K562 (cell line): ENCODE measurements around the gene DUSP28. TPM values are rescaled to one million over a fixed set of nuclear protein-coding genes. Genes with fewer than 3 reads are reported as not detected.

ENCODE experiments used
- BRF1 ChIP-seq: IDR thresholded peaks from 3 replicates; pipeline ENCODE4 v1.6.1; 2011; ENCODE audit warnings: borderline replicate concordance, mild to moderate bottlenecking; ENCODE audit not compliant: insufficient read length; ENCODE audit errors: extremely low read depth
- E2F6 ChIP-seq, 2 experiments: IDR thresholded peaks; 2 replicates each; pipeline ENCODE4 v1.6.1; 2011; ENCODE audit warnings: borderline replicate concordance in 1 of 2, control low read depth in 1 of 2, low read depth in 1 of 2, low read length in 1 of 2, mild to moderate bottlenecking in 1 of 2, mixed read lengths in 1 of 2, moderate library complexity in 1 of 2; ENCODE audit not compliant: insufficient read depth in 1 of 2, insufficient read length in 1 of 2, poor library complexity in 1 of 2, severe bottlenecking in 1 of 2; ENCODE audit errors: extremely low read depth in 1 of 2
- FOXJ2 ChIP-seq: fragments of 200-800 bp; sonication (Bioruptor generic); IDR thresholded peaks from 2 replicates; pipeline ENCODE4 v1.6.1; 2016; ENCODE audit warnings: missing genetic modification characterization, missing compliant biosample characterization
- FOXM1 ChIP-seq, 2 experiments: fragments of 450-650 bp in 1 of 2; sonication (generic) in 1 of 2; formaldehyde crosslinking in 1 of 2; IDR thresholded peaks; 2 replicates each; pipeline versions ENCODE4 v1.6.1 to v1.9.0; 2017 to 2022; ENCODE audit warnings: low read depth in 2 of 2, mild to moderate bottlenecking in 2 of 2, missing genetic modification reagents in 1 of 2, moderate library complexity in 1 of 2
- HDAC8 ChIP-seq: fragments of 450-650 bp; IDR thresholded peaks from 2 replicates; pipeline ENCODE4 v1.6.1; 2016; ENCODE audit warnings: mild to moderate bottlenecking, missing genetic modification characterization, moderate library complexity, missing compliant biosample characterization
- HMG20B ChIP-seq: fragments of 250-450 bp; sonication (Bioruptor Pico); IDR thresholded peaks from 2 replicates; pipeline ENCODE4 v1.5.0; 2021; ENCODE audit warnings: mild to moderate bottlenecking
- NFE2 ChIP-seq: IDR thresholded peaks from 2 replicates; pipeline ENCODE4 v1.6.1; 2014; ENCODE audit warnings: antibody characterized with exemption, low read depth
- POLR2AphosphoS5 ChIP-seq: IDR thresholded peaks from 2 replicates; pipeline ENCODE4 v1.6.1; 2011; ENCODE audit warnings: mild to moderate bottlenecking, low read depth, low read length, moderate library complexity; ENCODE audit not compliant: control insufficient read depth, insufficient read depth
- RHOXF2B ChIP-seq: fragments of 250-450 bp; sonication (Bioruptor Pico); conservative IDR thresholded peaks from 2 replicates; pipeline ENCODE4 v1.5.1; 2021
- SAP30 ChIP-seq: fragments of 200-600 bp; sonication (generic); IDR thresholded peaks from 2 replicates; pipeline ENCODE4 v1.6.1; 2012; ENCODE audit warnings: borderline replicate concordance, low read depth, mild to moderate bottlenecking, moderate library complexity, low read length, control low read depth, inconsistent platforms; ENCODE audit not compliant: insufficient read depth, poor library complexity, severe bottlenecking
- U2AF1 ChIP-seq: fragments of 200-400 bp; formaldehyde crosslinking; optimal IDR thresholded peaks from 2 replicates; pipeline ENCODE3; 2017; ENCODE audit warnings: mild to moderate bottlenecking, low read depth, low read length, moderate library complexity
- ZC3H4 ChIP-seq: sonication (generic); formaldehyde crosslinking; IDR thresholded peaks from 2 replicates; pipeline ENCODE4 v1.9.0; 2021; ENCODE audit warnings: missing genetic modification reagents, borderline replicate concordance
- ZFPM2 ChIP-seq: fragments of 250-450 bp; sonication (Bioruptor Pico); IDR thresholded peaks from 2 replicates; pipeline ENCODE4 v1.5.1; 2022; ENCODE audit warnings: mild to moderate bottlenecking
- ZNF12 ChIP-seq: sonication (generic); formaldehyde crosslinking; IDR thresholded peaks from 2 replicates; pipeline ENCODE4 v1.4.0; 2020; ENCODE audit warnings: mild to moderate bottlenecking, missing genetic modification reagents
- ZNF583 ChIP-seq: fragments of 250-450 bp; sonication (Bioruptor Pico); IDR thresholded peaks from 2 replicates; pipeline ENCODE4 v1.4.0; 2020
- ZNF589 ChIP-seq: fragments of 200-800 bp; sonication (Bioruptor generic); IDR thresholded peaks from 2 replicates; pipeline ENCODE4 v1.6.1; 2016; ENCODE audit warnings: low read depth, missing genetic modification characterization, missing compliant biosample characterization
- ZNF696 ChIP-seq: fragments of 250-450 bp; sonication (Bioruptor Pico); conservative IDR thresholded peaks from 2 replicates; pipeline ENCODE4 v1.4.0; 2020; ENCODE audit warnings: mild to moderate bottlenecking, moderate library complexity
- polyA plus RNA-seq, 8 experiments: library from polyadenylated mRNA; depleted of rRNA in 4 of 8; stranded (reverse) in 5 of 8; unstranded in 3 of 8; fragments of >200 nt; fragmentation: Nextera tagmentation in 2 of 8; fragmentation: Illumina TruSeq in 1 of 8; extraction: Ambion mirVana in 2 of 8; extraction: Trizol in 1 of 8; gene quantifications; 2 replicates each; pipeline versions ENCODE4 v1.2.1 to v1.2.3, GENCODE V29; 2011 to 2014; ENCODE audit warnings: inconsistent platforms in 1 of 8, missing spikeins in 1 of 8
- total RNA-seq, 7 experiments: library from RNA; depleted of rRNA in 6 of 7; stranded (reverse); fragments of >200 nt in 6 of 7; fragmentation: Illumina TruSeq in 2 of 7; extraction: Trizol in 2 of 7; gene quantifications; 2 replicates each; pipeline versions ENCODE4 v1.2.1 to v1.2.3, GENCODE V29; 2011 to 2021; ENCODE audit warnings: low replicate concordance in 1 of 7
- TF ChIP-seq, protein P1 (sequence below): fragments of 450-650 bp; formaldehyde crosslinking; conservative IDR thresholded peaks from 2 replicates; pipeline ENCODE4 v1.4.0; 2022; ENCODE audit warnings: mild to moderate bottlenecking, missing genetic modification characterization
- TF ChIP-seq, protein P2 (sequence below): fragments of 250-450 bp; sonication (Bioruptor Pico); IDR thresholded peaks from 2 replicates; pipeline ENCODE4 v1.8.0; 2021; ENCODE audit warnings: moderate library complexity, mild to moderate bottlenecking, inconsistent platforms
- TF ChIP-seq, protein P3 (sequence below): sonication (generic); formaldehyde crosslinking; IDR thresholded peaks from 2 replicates; pipeline ENCODE4 v1.8.0; 2022; ENCODE audit warnings: mild to moderate bottlenecking, missing genetic modification reagents
- TF ChIP-seq, protein P4 (sequence below): fragments of 450-650 bp; formaldehyde crosslinking; IDR thresholded peaks from 2 replicates; pipeline ENCODE4 v1.4.0; 2020; ENCODE audit warnings: mild to moderate bottlenecking, moderate library complexity

Gene DUSP28
- total and polyA plus RNA-seq, 9 of the 15 experiments (the other 6 are each of a cell fraction or from before 2014, with no cell fraction given): 2.8 to 8.1 (median 4.2) TPM

DNA sequence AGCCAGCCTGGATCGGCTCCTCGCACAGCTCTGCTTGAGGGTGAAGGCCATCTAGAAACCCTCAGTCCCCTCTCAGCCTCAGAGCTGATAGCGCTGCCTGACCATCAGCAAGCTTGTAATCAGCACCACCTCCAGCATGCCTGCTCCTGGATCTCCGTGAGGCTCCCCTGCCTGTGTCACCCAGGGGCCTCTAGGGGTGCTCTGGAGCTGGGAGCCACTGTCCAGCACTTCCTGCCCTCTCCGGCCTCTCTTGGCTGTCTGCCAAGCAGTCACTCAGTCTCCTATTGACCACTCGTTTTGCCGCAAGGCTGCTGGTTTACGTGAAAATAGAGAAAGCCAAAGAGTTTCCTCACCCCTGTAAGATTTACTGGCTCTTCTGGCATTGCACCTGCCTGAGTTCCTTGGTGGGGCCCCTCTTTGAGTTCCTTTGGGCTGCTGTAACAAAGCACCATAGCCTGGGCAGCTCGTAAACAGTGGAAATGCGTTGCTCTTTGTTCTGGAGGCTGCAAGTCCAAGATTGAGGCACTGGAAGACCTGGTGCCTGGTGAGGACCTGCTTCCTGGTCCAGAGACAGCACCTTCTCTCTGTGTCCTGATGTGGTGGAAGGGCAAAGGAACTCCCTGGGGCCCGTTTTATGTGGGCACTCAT lies 44.3 kb downstream of the DUSP28 start (continued):
- no peak for TF ChIP-seq FOXM1 (IDR thresholded peaks at IDR 0.05; ENCODE audit: low read depth)
- no peak for TF ChIP-seq FOXM1 (CRISPR knock-in tag; IDR thresholded peaks at IDR 0.05; ENCODE audit: low read depth)
- no peak for TF ChIP-seq HDAC8
- TF ChIP-seq RHOXF2B (CRISPR knock-in tag): no peak
- TF ChIP-seq, protein P1, sequence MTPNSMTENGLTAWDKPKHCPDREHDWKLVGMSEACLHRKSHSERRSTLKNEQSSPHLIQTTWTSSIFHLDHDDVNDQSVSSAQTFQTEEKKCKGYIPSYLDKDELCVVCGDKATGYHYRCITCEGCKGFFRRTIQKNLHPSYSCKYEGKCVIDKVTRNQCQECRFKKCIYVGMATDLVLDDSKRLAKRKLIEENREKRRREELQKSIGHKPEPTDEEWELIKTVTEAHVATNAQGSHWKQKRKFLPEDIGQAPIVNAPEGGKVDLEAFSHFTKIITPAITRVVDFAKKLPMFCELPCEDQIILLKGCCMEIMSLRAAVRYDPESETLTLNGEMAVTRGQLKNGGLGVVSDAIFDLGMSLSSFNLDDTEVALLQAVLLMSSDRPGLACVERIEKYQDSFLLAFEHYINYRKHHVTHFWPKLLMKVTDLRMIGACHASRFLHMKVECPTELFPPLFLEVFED: no peak
- no peak for TF ChIP-seq ZC3H4 (CRISPR knock-in tag)
- TF ChIP-seq POLR2AphosphoS5: 0 out of 2 replicates have a peak, but pooled peaks have one; percentile 39
- no peak for TF ChIP-seq E2F6 (IDR thresholded peaks at IDR 0.05; ENCODE audit: borderline replicate concordance in 1 of 2, extremely low read depth in 1 of 2, insufficient read depth in 1 of 2, insufficient read length in 1 of 2, low read depth in 1 of 2, low read length in 1 of 2, poor library complexity in 1 of 2, severe bottlenecking in 1 of 2)
- TF ChIP-seq U2AF1: no peak
- TF ChIP-seq ZNF583: no peak
- TF ChIP-seq, protein P2, sequence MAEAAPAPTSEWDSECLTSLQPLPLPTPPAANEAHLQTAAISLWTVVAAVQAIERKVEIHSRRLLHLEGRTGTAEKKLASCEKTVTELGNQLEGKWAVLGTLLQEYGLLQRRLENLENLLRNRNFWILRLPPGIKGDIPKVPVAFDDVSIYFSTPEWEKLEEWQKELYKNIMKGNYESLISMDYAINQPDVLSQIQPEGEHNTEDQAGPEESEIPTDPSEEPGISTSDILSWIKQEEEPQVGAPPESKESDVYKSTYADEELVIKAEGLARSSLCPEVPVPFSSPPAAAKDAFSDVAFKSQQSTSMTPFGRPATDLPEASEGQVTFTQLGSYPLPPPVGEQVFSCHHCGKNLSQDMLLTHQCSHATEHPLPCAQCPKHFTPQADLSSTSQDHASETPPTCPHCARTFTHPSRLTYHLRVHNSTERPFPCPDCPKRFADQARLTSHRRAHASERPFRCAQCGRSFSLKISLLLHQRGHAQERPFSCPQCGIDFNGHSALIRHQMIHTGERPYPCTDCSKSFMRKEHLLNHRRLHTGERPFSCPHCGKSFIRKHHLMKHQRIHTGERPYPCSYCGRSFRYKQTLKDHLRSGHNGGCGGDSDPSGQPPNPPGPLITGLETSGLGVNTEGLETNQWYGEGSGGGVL (CRISPR knock-in tag): no peak
- TF ChIP-seq ZNF696 (CRISPR knock-in tag): no peak
- TF ChIP-seq SAP30: no peak
- TF ChIP-seq HMG20B: no peak
- no peak for TF ChIP-seq ZFPM2 (CRISPR knock-in tag)
- TF ChIP-seq ZNF589 (CRISPR knock-in tag): no peak
- TF ChIP-seq BRF1: no peak
- TF ChIP-seq FOXJ2 (tag): no peak
- TF ChIP-seq, protein P3, sequence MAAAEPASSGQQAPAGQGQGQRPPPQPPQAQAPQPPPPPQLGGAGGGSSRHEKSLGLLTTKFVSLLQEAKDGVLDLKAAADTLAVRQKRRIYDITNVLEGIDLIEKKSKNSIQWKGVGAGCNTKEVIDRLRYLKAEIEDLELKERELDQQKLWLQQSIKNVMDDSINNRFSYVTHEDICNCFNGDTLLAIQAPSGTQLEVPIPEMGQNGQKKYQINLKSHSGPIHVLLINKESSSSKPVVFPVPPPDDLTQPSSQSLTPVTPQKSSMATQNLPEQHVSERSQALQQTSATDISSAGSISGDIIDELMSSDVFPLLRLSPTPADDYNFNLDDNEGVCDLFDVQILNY (CRISPR knock-in tag): no peak
- TF ChIP-seq ZNF12 (CRISPR knock-in tag): no peak
- TF ChIP-seq, protein P4, sequence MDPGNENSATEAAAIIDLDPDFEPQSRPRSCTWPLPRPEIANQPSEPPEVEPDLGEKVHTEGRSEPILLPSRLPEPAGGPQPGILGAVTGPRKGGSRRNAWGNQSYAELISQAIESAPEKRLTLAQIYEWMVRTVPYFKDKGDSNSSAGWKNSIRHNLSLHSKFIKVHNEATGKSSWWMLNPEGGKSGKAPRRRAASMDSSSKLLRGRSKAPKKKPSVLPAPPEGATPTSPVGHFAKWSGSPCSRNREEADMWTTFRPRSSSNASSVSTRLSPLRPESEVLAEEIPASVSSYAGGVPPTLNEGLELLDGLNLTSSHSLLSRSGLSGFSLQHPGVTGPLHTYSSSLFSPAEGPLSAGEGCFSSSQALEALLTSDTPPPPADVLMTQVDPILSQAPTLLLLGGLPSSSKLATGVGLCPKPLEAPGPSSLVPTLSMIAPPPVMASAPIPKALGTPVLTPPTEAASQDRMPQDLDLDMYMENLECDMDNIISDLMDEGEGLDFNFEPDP (CRISPR knock-in tag): no peak
- TF ChIP-seq NFE2: no peak
